ENCODE results near the gene ZNF609. TPM values are rescaled to one million over a fixed set of nuclear protein-coding genes. Genes with fewer than 3 reads are reported as not detected.

The ZNF609 gene
- total and polyA plus RNA-seq, 4 donors: 4.6 to 18.1 (median 8.0) TPM

GRCh38 chr15:64483749-64484148, 23.4 kb downstream of the ZNF609 start:
- peaks cover 6 to 22% (median 12%) of the 10 kb centered on the region in 4 donors for H3K4me1 ChIP-seq (ENCODE audit: control insufficient read depth in 4 of 4, insufficient read depth in 4 of 4, low read length in 3 of 4)
- H3K9me3 ChIP-seq (ENCODE audit: control insufficient read depth in 4 of 4, low read length in 3 of 4): no peaks in the 10 kb centered on the region
- no peaks in the 10 kb centered on the region for H3K27me3 ChIP-seq (ENCODE audit: control insufficient read depth in 4 of 4, insufficient read depth in 4 of 4, low read length in 3 of 4)
- H3K4me3 ChIP-seq (ENCODE audit: low read depth in 1 of 3, low read length in 3 of 3): no peak overlapping the region
- TF ChIP-seq, protein P1, sequence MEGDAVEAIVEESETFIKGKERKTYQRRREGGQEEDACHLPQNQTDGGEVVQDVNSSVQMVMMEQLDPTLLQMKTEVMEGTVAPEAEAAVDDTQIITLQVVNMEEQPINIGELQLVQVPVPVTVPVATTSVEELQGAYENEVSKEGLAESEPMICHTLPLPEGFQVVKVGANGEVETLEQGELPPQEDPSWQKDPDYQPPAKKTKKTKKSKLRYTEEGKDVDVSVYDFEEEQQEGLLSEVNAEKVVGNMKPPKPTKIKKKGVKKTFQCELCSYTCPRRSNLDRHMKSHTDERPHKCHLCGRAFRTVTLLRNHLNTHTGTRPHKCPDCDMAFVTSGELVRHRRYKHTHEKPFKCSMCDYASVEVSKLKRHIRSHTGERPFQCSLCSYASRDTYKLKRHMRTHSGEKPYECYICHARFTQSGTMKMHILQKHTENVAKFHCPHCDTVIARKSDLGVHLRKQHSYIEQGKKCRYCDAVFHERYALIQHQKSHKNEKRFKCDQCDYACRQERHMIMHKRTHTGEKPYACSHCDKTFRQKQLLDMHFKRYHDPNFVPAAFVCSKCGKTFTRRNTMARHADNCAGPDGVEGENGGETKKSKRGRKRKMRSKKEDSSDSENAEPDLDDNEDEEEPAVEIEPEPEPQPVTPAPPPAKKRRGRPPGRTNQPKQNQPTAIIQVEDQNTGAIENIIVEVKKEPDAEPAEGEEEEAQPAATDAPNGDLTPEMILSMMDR (IDR thresholded peaks at IDR 0.05; ENCODE audit: low read depth, low read length, missing input control): no peak
- peak; percentile 47 for TF ChIP-seq YY1 (IDR thresholded peaks at IDR 0.05)
- no peak for TF ChIP-seq HNF4G (IDR thresholded peaks at IDR 0.05)
- peak; percentile 31 for TF ChIP-seq SP1 (IDR thresholded peaks at IDR 0.05)
- TF ChIP-seq JUND (IDR thresholded peaks at IDR 0.05): no peak
- no peak for TF ChIP-seq EGR1 (IDR thresholded peaks at IDR 0.05; ENCODE audit: low read depth in 2 of 2)
- TF ChIP-seq HNF4A (conservative IDR thresholded peaks at IDR 0.05): peak; percentile 25 to 27
- no peak for TF ChIP-seq REST (IDR thresholded peaks at IDR 0.05)
- TF ChIP-seq FOXA1 (IDR thresholded peaks at IDR 0.05): no peak
- TF ChIP-seq, protein P2, sequence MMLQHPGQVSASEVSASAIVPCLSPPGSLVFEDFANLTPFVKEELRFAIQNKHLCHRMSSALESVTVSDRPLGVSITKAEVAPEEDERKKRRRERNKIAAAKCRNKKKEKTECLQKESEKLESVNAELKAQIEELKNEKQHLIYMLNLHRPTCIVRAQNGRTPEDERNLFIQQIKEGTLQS (IDR thresholded peaks at IDR 0.05): no peak
- TF ChIP-seq FOXA2 (IDR thresholded peaks at IDR 0.05): peak; percentile 50
- no peak for TF ChIP-seq GABPA (IDR thresholded peaks at IDR 0.05 in 1 of 2, conservative IDR thresholded peaks at IDR 0.05 in 1 of 2)
- peak in 1 of 2 donors; percentile 38 for TF ChIP-seq RXRA (IDR thresholded peaks at IDR 0.05)
- no peak for TF ChIP-seq NR2F2 (IDR thresholded peaks at IDR 0.05)
- peak; percentile 45 for TF ChIP-seq MAX (IDR thresholded peaks at IDR 0.05)
- no peak for TF ChIP-seq TAF1 (conservative IDR thresholded peaks at IDR 0.05)
- TF ChIP-seq ZBTB33 (IDR thresholded peaks at IDR 0.05): no peak
- peak; percentile 20 to 40 for TF ChIP-seq RAD21 (IDR thresholded peaks at IDR 0.05)
- H3K9ac ChIP-seq (ENCODE audit: low read depth in 1 of 2, low read length in 2 of 2): peak overlapping the region in 1 of 2 donors; percentile 45
- peaks cover 0 to 2% (median 0%) of the 10 kb centered on the region in 4 donors for H3K36me3 ChIP-seq (ENCODE audit: control insufficient read depth in 4 of 4, insufficient read depth in 3 of 4, low read depth in 1 of 4, low read length in 3 of 4)
- DNase-seq (ENCODE audit: low spot score): no peak
- H3K27ac ChIP-seq (ENCODE audit: low read depth in 1 of 2, low read length in 2 of 2): peak overlapping the region; percentile 29 to 63

Data from liver (tissue), 9 donors.